Mesodermal cell (in vitro differentiated cells): ENCODE results near the gene KIAA1958.

Source experiments
- H3K27ac ChIP-seq: 2 replicates; pipeline ENCODE4 v1.7.0; 2013; ENCODE audit warnings: mild to moderate bottlenecking, low read depth, low read length, moderate library complexity; ENCODE audit not compliant: severe bottlenecking
- H3K36me3 ChIP-seq: 2 replicates; pipeline ENCODE4 v1.7.1; 2013; ENCODE audit warnings: mild to moderate bottlenecking, low read length, moderate library complexity; ENCODE audit not compliant: control insufficient read depth, insufficient read depth
- H3K4me1 ChIP-seq: one replicate; pipeline ENCODE4 v1.7.1; 2013; ENCODE audit warnings: mild to moderate bottlenecking, low read length; ENCODE audit not compliant: insufficient read depth, control insufficient read depth, poor library complexity, severe bottlenecking
- H3K4me3 ChIP-seq: 2 replicates; pipeline ENCODE4 v1.7.0; 2013; ENCODE audit warnings: low read length, control low read depth, mild to moderate bottlenecking; ENCODE audit not compliant: insufficient read depth, poor library complexity, severe bottlenecking; ENCODE audit errors: extremely low read depth
- H3K9me3 ChIP-seq: 2 replicates; pipeline ENCODE4 v1.7.1; 2013; ENCODE audit warnings: mild to moderate bottlenecking, low read length, moderate library complexity; ENCODE audit not compliant: control insufficient read depth
- WGBS, 2 experiments: methylation state at CpG; one replicate each; pipeline ENCODE4 v1.1.5; 2013; ENCODE audit warnings: missing lambda C conversion rate in 2 of 2; ENCODE audit not compliant: insufficient coverage in 2 of 2; 5-methylcytosine and 5-hydroxymethylcytosine counted together

KIAA1958 gene

GRCh38 chr9:112489876-112490666 is 3.4 kb downstream of the KIAA1958 start:
- H3K4me3 ChIP-seq: no peak overlapping the region

DNA sequence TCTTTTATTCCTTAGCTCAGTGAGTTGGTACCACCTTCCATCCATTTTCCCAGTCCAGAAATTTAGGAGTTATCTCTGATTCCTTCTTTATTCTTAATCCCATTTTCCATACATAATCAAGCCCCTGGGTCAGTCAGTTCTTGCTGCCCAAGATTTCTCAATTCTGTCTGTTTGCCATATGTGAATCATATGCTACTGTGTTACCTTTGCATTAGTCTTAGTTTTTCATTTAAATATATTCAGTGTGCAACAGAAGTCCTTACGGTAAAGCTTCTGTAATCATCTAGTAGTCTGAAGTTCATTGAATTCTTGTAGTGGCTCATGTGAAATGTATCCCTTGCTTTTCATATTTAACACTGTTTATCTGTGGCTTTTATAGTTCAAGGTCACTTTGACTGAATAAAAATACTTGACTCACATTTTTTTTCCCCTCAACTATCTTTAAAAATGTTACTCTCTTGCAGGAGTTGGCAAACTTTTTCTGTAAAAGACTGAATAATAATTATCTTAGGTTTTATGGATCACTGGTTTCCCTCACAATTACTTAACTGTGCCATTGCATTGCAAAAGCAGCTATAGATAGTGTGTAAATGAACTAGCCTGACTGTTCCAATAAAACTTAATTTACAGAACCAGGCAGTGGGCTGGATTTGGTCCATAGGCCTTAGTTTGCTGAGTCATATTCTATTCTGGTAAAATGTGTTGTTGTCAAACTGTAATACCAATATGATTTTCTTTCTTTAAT is 6.9 kb downstream of the KIAA1958 start:
- WGBS, 2 experiments: 100% methylated on average over 1 of the region's 1 CpG; no CpG with 5 or more reads in 1 of the 2 experiments
- H3K4me3 ChIP-seq: no peak overlapping the region
- H3K36me3 ChIP-seq: peaks cover 29% of the 10 kb centered on the region

More at GRCh38 chr9:112489876-112490666, 3.4 kb downstream of the KIAA1958 start:
- Histone ChIP-seq H3K4me1 (peaks cover 17% of the 10 kb centered on the region), H3K27ac (peak overlapping the region; percentile 69), H3K36me3 (peaks cover 29% of the 10 kb centered on the region), H3K9me3 (peaks cover 19% of the 10 kb centered on the region)
- 59 to 86% methylated on average over 1 to 3 of the region's 4 CpGs for WGBS, 2 experiments

GRCh38 chr9:112494153-112494552 is 7.5 kb downstream of the KIAA1958 start:
- Histone ChIP-seq H3K4me1 (peaks cover 10% of the 10 kb centered on the region), H3K36me3 (peaks cover 34% of the 10 kb centered on the region), H3K4me3 (no peak overlapping the region), H3K9me3 (peaks cover 19% of the 10 kb centered on the region), H3K27ac (no peak overlapping the region)
- 100% methylated on average over 1 of the region's 1 CpG; no CpG with 5 or more reads in 1 of the 2 experiments for WGBS, 2 experiments

More for the DNA sequence above, 6.9 kb downstream of the KIAA1958 start:
- Histone ChIP-seq H3K27ac (no peak overlapping the region), H3K9me3 (peaks cover 19% of the 10 kb centered on the region), H3K4me1 (peaks cover 12% of the 10 kb centered on the region)

DNA sequence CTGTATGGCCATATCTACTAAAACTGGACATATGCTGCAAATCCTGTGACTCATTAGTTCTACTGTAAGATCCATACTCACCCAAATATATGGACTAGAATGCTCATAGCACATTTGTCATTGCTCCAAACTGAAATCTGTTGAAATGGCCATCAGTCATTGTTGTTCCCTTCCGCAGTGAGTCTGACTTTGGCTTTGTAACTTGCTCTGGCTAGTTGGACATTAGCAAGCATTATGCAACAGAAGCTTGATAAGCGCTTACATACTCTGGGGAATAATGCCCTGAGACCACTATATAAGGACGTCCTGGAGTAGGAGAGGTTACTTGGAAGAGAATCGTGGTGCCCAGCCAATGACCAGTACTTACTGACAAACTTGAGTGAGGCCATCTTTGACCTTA is 9.0 kb downstream of the KIAA1958 start:
- peaks cover 34% of the 10 kb centered on the region for H3K36me3 ChIP-seq

GRCh38 chr9:112496074-112496722 is 9.6 kb downstream of the KIAA1958 start:
- H3K27ac ChIP-seq: no peak overlapping the region
- H3K36me3 ChIP-seq: peaks cover 34% of the 10 kb centered on the region
- no peaks in the 10 kb centered on the region for H3K4me1 ChIP-seq
- peaks cover 19% of the 10 kb centered on the region for H3K9me3 ChIP-seq
- no peak overlapping the region for H3K4me3 ChIP-seq
- WGBS, 2 experiments: 92 to 100% methylated on average over 2 to 3 of the region's 3 CpGs

More for the DNA sequence above, 9.0 kb downstream of the KIAA1958 start:
- H3K9me3 ChIP-seq: peaks cover 19% of the 10 kb centered on the region
- no peaks in the 10 kb centered on the region for H3K4me1 ChIP-seq
- 90 to 97% methylated on average over 4 of the region's 4 CpGs for WGBS, 2 experiments
- H3K4me3 ChIP-seq: no peak overlapping the region
- no peak overlapping the region for H3K27ac ChIP-seq

- H3K27ac ChIP-seq: no peak overlapping the region
- WGBS, 2 experiments: 80% methylated on average over 1 of the region's 2 CpGs; no CpG with 5 or more reads in 1 of the 2 experiments
- no peak overlapping the region for H3K4me3 ChIP-seq
- peaks cover 9% of the 10 kb centered on the region for H3K36me3 ChIP-seq
- no peaks in the 10 kb centered on the region for H3K9me3 ChIP-seq
- no peaks in the 10 kb centered on the region for H3K4me1 ChIP-seq
Observed at GRCh38 chr9:112500842-112501241, 14.2 kb downstream of the KIAA1958 start.

DNA sequence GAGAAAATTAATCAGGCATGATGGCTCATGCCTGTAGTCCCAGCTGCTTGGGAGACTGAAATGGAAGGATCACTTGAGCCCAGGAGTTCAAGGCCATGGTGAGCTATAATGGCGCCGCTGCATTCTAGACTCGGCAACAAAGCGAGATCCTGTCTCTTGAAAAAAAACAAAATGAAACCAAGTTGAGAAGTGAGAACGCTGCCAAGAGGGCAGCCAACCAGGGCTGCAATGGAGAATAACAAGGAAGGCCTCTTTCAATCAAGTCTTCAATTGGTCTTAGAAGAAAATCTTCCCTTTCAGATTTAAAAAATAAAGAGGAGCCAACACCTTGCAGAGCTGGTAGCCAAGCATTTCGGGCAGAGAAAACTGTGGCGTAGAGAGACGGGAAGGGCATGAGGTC is 14.7 kb downstream of the KIAA1958 start:
- Histone ChIP-seq H3K27ac (no peak overlapping the region), H3K4me3 (no peak overlapping the region), H3K36me3 (peaks cover 9% of the 10 kb centered on the region), H3K9me3 (no peaks in the 10 kb centered on the region), H3K4me1 (no peaks in the 10 kb centered on the region)
- 96 to 100% methylated on average over 8 of the region's 8 CpGs for WGBS, 2 experiments

DNA sequence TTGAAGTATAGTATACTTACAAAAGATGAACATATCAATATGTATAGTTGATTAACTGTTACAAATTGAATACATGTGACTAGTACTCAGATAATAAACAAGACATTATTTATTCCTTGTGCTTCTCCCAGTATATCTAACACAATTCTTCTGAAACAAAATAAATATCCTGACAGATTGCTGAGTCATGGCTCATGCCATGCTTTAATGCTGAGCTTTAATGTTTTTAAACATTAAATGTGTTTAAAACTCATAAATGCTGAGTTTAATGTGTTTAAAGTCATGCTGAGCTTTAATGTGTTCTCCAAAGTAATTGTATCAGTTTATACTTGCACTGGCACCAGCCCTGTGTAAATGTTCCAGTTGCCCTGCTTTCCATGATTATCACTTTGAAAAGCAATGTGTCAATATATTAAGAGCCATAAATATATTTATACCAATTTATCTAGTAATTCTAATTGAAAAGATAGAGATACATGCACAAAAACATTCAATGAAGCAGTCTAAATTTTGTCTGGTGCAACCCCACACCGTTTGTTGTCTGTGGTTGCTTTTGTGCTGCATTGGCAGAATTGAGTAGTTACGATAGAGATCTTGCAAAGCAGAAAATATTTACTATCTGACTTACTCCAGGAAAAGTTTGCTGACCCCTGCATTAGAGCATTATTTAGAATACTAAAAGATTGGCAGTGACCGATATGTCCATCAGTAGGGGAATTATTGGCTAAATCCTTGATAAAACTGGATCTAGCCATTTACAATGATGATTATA is 15.7 kb downstream of the KIAA1958 start:
- Histone ChIP-seq H3K4me3 (no peak overlapping the region), H3K4me1 (no peaks in the 10 kb centered on the region), H3K9me3 (no peaks in the 10 kb centered on the region), H3K27ac (no peak overlapping the region), H3K36me3 (peaks cover 9% of the 10 kb centered on the region)
- 100% methylated on average over 2 of the region's 3 CpGs; no CpG with 5 or more reads in 1 of the 2 experiments for WGBS, 2 experiments

DNA sequence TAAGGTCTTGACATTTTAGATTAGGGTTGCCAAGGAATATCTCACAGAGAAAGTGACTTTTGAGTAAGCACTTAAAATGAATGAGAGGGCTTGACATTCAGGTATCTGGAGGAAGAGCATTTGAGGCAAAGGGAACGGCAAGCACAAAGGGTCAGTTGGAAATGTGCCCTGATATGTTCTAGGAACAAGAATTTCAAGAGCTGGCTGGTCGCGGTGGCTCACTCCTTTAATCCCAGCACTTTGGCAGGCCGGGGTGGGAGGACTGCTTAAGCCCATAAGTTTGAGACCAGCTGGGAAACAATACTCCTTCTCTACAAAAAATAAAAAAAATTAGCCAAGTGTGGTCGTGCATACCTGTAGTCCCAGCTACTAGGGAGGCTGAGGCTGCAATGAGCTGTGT is 16.5 kb downstream of the KIAA1958 start:
- Histone ChIP-seq H3K4me3 (no peak overlapping the region), H3K36me3 (peaks cover 9% of the 10 kb centered on the region), H3K27ac (no peak overlapping the region), H3K4me1 (no peaks in the 10 kb centered on the region), H3K9me3 (no peaks in the 10 kb centered on the region)
- 87 to 97% methylated on average over 4 of the region's 5 CpGs for WGBS, 2 experiments

- Histone ChIP-seq H3K9me3 (no peaks in the 10 kb centered on the region), H3K4me1 (no peaks in the 10 kb centered on the region), H3K27ac (no peak overlapping the region), H3K4me3 (no peak overlapping the region), H3K36me3 (peaks cover 4% of the 10 kb centered on the region)
- WGBS, 2 experiments: 83% methylated on average over 1 of the region's 4 CpGs; no CpG with 5 or more reads in 1 of the 2 experiments
Observed at GRCh38 chr9:112505086-112505485, 18.5 kb downstream of the KIAA1958 start.
